Midbrain (tissue), 1 donor: ENCODE measurements around the gene PLOD2.

Experiments
- DNase-seq: peaks from one replicate; lab custom pipeline; 2025; lab: John Stamatoyannopoulos, UW

PLOD2 gene

DNA sequence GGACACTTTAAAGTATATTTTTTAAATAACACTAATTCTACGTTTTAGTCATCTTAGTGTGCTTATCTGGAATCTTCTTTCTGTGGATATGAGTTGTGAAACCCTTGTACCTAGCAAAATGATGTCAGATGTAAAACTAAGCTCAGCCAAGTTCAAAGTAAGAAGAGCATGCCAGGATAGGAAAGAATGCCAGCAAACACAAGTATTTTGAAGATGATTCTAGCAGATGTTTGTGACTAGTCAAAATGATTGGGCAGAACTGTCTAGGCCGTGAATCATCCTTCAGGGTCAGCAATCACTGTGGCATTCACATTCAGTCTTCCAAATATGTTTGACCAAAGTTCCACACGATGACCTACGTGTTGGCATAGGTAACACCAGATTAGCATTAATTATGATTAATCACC lies 5.4 kb upstream of the PLOD2 start:
- no peak for DNase-seq

DNA sequence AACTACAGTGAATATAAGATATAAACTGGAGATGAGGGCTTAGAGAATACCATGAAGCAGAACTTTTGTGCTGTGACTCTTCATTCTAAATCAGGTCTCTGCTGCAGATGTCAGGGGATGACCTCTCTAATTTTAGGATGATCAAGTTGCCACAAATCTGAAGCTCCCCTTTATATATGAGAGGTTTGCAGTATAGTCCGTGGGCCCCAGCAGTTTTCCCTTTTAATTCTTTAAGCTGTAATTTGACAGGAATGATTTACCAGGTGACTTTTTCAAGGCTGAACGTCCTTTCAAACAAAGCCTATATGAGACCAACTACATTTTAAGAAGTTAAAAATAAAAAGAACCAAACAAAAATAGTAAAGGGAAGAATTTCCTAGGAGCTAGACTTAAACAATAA lies 4.9 kb upstream of the PLOD2 start:
- no peak for DNase-seq

DNA sequence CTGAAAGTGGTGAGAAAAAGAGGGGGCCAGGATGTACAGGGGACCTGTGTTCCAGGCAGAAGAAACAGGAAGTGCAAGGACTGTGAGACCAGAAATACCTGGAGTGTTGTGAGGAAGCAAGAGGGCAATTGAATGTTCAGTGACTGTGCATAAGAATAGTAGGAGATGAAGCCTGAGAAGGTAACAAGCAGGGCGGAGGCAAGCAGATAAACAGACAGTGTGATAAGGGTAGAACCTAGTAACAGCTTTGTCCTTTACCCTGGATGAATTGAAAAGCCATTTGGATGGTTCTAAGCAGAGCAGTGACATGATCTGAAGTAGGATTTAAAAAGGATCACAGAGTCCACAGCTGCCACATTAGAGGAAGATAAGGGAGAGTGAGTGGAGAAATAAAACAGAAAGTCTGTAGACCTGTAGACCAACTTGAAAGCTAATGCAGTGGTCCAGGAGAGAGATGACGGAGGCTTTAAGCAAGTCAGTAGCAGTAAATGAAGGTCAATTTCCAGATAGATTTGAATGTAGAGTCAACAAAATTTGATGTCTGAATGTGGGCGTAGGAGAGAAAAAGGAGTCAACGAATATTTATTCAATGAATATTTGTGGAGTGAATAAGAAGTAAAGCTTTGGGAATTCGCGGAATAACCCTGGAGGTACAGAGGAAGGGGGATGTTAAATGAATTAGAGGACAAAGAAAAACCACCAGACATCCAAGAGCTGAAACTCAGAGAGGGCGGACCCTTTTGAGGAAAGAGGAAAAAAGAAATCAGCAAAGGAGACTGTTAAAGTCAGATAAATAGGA lies 4.2 kb upstream of the PLOD2 start:
- DNase-seq = no peak

DNA sequence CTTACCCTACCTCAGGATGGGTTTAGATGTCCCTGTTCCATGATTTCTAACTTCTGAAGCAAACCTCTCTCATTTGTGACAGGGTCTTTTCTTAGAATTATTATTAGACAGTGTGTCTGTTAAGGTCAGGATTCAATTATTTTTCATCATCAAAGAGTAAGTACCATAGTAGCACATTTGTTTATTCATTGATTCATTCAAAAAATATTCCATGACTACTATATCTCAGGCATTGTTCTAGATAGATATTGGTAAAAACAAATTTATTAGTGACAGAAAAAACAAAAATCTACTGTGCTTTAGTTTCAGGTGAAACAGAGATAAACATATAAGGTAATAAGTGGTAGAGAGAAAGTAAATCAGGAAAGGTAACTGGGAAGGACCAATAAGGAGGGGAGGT lies 3.5 kb upstream of the PLOD2 start:
- DNase-seq = no peak

- DNase-seq = no peak
These were observed 3.1 kb upstream of the PLOD2 start for GRCh38 chr3:146164071-146164470.

DNA sequence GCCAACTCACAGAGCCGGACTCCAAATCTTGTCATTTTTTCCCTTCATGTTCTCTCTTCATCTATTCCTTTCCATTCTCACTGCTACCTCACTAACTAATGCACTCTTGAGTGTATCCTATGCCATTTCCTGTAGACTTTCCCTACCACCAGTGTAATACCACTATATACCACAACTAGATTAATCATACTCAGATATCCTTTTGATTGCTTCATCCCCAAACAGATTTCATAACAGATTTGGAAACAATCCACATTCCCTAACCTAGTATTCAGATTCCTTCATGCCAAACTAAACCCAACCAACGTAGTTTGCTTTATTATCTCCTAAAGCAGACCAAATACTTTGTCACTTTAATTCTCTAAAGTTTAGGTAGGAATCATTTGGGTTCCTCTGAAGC lies 2.6 kb upstream of the PLOD2 start:
- no peak for DNase-seq

- DNase-seq = no peak
These were observed 1.6 kb upstream of the PLOD2 start for GRCh38 chr3:146162561-146162960.

- DNase-seq = no peak
These were observed 649 bp upstream of the PLOD2 start for GRCh38 chr3:146161663-146162002.

DNA sequence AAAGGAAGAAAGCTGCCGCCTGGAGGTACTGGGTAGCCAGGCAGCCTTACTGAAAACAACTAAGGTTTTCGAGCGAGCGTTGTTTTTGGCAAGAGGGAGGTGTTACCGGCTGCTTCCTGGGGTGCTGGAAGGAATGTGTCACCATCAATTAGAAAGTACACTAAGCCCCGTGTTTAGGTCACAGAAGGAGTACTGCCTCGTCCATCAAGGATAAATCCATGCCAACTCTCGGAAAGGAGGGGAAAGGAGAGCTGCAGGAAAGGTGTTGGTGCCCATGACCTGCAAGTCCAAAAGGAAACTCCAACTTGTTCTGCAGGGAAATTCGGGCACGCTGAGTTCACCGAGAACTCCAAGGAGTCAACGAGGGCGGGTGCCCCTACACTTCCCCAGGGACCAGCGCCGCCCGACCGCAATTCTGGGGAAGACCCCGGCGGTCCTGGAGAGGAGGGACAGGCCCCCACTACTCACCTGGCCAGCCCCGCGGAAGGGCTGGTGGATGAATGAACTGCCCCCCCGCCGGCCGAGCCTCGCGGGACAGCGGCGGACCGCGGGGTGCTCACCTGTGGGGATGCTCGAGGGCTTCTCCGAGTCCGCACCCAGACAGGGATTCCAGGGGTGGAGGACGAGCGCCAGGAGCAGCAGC lies 542 bp downstream of the PLOD2 start:
- peak; percentile 68 for DNase-seq

DNA sequence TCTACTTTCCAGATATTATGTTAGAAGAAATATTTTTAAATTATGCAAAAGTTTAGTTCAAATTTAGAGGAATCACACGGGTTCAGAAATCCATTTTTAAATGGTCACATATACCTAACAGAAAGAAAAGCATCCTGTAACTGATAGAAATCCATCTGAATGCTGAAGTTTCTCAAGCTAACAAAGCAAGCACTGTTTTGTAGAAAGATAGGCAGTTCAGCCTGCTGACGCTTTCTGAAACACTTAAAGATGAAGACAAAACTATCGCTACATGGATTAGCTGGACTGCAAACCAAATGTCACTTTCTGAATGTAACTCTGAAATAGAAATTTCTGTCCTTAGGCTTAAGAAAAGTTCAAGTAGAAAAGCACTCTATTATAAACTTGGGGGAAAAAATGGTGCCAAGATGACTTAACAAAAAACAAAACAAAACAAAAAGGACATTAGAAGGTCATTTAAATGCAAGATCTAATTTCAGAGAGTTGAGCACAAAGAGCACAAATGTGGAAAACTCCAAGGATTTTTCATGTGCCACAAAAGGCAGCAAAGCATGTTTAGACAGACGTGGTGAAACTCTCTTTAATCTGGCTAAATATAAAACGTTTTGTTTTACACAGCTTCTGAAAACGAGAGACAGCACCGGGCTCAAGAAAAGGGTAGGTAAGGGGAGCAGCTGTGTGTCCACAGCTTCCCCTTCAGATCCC lies 1.2 kb downstream of the PLOD2 start:
- peak; percentile 48 for DNase-seq

GRCh38 chr3:146159037-146159436 lies 1.9 kb downstream of the PLOD2 start:
- no peak for DNase-seq

DNA sequence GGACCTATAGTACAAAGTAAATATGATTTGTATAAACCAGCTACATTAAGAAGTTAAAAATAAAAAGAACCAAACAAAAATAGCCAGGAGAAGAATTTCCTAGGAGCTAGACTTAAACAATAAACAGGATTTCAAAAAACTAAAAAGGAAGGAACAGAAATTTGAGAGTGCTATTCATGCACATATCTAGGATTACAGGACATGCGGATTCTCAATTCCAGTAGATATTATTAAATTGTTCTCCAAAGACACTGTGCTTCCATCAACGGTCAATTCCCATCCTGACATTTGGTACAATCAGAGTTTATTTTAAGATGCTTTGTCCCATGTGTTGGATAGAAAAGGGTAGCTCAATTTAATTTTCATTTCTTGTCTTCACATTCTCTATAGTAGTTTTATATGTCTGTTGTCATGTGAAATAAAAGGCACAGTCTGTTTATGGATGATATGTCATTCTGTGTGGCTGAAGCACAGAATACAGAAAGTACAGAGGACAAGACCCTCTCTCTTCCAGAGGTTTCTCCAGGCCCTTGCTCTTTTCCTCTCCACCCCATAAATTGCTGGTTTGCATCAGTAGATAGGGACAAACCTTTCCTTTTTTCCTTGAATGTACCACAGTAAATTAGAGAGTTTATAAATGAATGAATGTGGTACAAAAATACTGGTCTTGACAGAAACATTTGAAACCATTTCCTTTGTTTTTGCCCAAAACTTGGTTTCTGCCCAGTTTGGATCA lies 3.5 kb downstream of the PLOD2 start:
- no peak for DNase-seq

DNA sequence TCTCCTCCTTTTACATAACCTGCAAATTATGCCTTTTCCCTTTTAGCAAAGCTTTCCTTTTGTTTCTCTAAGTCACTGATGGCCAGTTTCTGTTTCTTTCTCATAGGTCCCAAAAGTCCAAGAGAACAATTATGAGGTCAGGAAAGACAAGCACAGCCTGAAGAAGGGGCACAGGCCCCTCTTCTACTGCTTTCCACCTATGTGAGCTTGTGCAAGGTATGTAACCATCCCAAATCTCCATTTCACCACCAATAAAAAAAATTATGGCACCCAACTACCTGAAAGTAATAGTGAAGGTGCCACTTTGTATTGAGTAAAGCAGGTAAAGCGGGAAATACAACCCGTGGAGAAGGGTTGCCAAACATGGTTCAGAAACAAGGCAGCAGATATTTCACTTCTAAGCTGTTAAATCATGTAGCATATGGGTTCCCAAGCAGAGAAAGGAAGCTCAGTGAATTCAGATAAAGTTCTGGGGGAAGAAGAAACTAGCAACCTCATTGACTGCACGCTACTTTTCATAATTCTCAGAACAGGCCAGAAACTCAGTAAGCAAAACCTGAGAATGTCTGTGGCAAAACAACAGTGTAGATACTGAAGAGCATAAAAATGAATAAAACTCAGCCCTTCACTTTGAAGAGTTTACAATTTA lies 4.2 kb downstream of the PLOD2 start:
- DNase-seq = no peak

DNA sequence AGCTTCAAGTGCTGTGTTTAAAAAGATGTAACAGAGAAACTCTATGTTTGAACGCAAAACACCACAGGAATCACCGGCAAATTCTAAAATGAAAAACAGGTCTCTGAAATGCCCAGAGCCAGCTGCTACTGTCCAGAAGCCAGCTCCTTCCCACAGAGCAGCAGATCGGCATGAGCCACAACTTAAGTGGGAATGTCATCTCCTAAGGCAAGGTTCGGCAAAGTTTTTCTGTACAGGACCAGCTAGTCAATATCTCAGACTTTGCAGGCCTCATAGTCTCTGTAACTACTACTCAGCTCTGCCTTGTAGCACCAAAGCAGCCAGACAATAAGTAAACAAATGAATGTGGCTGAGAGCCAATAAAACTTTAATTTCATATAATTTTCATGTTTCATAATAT lies 4.9 kb downstream of the PLOD2 start:
- peak; percentile 25 for DNase-seq

GRCh38 chr3:146154995-146155394 lies 6.0 kb downstream of the PLOD2 start:
- no peak for DNase-seq

DNA sequence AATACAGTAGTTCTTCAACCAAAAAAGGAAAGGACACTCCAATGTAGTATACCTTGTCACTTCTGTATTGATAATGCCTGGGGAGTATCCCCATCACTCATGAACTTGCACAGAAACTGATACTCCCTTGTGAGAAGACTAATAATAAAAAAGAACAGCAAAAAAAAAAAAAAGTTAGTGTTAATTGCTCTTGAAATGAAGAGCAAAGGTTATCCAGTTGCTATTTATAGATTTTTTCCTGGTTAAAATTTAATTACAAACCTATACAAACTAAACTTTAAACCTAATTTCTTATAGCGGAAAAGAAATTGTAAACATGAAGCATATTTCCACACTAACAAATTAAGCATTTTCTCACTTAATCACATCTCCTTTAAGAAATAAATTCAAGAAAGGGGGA lies 6.7 kb downstream of the PLOD2 start:
- DNase-seq = no peak

- DNase-seq = no peak
These were observed 7.6 kb downstream of the PLOD2 start for GRCh38 chr3:146153429-146153828.

GRCh38 chr3:146152834-146153233 lies 8.2 kb downstream of the PLOD2 start:
- DNase-seq = no peak

DNA sequence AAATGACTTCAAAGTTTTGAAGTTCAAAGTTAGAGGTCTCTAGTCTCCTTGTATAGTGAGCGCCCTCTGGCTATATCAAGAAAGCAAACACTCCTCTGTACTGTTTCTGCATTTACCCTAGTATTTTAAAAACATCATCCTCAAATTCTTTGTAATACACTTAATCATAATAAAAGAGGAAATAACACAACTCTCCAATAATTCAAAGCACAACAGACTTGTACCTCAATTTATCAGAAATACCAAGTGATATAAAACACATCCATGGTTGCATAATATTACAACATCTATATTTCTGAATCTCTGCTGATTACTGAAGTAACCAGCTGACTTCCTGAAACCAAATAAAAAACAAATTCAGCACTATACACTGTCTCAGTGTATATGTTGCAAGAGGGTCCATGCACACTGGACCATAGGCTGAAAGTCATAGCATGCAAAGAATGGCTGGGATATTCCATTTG lies 12.5 kb downstream of the PLOD2 start:
- DNase-seq = no peak

GRCh38 chr3:146145642-146146041 lies 15.3 kb downstream of the PLOD2 start:
- DNase-seq = no peak

GRCh38 chr3:146142757-146143156 lies 18.2 kb downstream of the PLOD2 start:
- DNase-seq = peak; percentile 32

DNA sequence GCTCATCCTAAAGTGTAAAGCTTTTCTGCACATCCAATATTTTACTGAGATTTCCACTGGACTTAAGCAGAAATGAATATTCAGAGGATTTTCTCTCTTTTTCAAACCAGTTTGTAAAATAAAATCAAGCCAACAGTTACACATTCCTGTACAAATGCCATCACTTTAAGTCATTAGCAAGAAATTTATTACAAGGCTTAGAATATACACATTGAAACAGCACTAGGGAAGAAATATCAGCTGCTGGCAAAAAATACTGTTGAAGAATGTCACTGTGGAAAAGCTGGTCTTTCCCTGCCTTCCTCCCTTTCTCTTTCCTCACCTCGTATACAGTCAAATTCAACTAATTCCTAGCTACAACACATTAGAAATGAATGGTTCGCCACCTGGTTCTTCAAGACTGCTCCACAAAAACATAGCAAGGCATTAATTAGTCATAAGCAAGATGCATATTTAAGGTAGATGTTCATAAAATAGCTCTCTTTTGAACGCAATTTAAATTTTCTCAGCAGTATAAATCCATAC lies 21.3 kb downstream of the PLOD2 start:
- no peak for DNase-seq
